ENCODE data around the gene RNF166. TPM values are rescaled to one million over a fixed set of nuclear protein-coding genes. Genes with fewer than 3 reads are reported as not detected.

RNF166 gene
- total RNA-seq, 1 experiment from 2014 or later = 36.3 TPM

DNA sequence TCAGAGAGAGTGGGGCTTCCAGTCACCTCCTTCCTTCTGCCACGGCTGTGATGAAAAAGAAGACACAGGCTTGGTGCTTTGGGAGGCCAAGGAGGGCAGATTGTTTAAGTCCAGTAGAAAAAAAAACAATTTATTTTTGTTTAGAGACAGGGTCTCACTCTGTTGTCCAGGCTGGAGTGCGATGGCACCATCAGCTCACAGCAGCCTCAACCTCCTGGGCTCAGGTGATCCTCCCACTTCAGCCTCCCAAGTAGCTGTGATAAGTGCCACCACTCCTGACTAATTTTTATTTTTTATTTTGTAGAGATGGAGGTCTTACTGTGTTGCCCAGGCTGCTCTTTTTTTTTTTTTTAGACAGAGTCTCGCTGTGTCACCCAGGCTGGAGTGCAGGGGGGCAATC, 40.6 kb downstream of the RNF166 start:
- TF ChIP-seq, protein P1, sequence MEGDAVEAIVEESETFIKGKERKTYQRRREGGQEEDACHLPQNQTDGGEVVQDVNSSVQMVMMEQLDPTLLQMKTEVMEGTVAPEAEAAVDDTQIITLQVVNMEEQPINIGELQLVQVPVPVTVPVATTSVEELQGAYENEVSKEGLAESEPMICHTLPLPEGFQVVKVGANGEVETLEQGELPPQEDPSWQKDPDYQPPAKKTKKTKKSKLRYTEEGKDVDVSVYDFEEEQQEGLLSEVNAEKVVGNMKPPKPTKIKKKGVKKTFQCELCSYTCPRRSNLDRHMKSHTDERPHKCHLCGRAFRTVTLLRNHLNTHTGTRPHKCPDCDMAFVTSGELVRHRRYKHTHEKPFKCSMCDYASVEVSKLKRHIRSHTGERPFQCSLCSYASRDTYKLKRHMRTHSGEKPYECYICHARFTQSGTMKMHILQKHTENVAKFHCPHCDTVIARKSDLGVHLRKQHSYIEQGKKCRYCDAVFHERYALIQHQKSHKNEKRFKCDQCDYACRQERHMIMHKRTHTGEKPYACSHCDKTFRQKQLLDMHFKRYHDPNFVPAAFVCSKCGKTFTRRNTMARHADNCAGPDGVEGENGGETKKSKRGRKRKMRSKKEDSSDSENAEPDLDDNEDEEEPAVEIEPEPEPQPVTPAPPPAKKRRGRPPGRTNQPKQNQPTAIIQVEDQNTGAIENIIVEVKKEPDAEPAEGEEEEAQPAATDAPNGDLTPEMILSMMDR (conservative IDR thresholded peaks at IDR 0.05; ENCODE audit: low read depth, low read length) = no peak
- TF ChIP-seq EZH2 (IDR thresholded peaks at IDR 0.05; ENCODE audit: borderline replicate concordance, low read depth, low read length, poor library complexity, severe bottlenecking) = no peak
- H3K4me1 ChIP-seq (ENCODE audit: insufficient read depth, low read length, poor library complexity, severe bottlenecking) = no peaks in the 10 kb centered on the region
- DNase-seq (ENCODE audit: low spot score) = no peak
- intact Hi-C loops (cut with micrococcal nuclease; ENCODE audit: unreplicated experiment) = no loop called here
- no peaks in the 10 kb centered on the region for H3K36me3 ChIP-seq (ENCODE audit: insufficient read depth, low read length, poor library complexity, severe bottlenecking)
- ChIA-PET POLR2A (ENCODE audit: low non-redundant PET) (no interaction called here), CTCF (no interaction called here)
- H3K9me3 ChIP-seq (ENCODE audit: low read depth, low read length, poor library complexity, severe bottlenecking) = no peaks in the 10 kb centered on the region
- no peaks in the 10 kb centered on the region for H3K27me3 ChIP-seq (replicated peaks; ENCODE audit: insufficient read depth, low read depth, low read length, poor library complexity)
- no TSS peak for BruUV-seq (replicated peaks)
- no peak overlapping the region for H3K27ac ChIP-seq (ENCODE audit: low read depth, low read length, poor library complexity, severe bottlenecking)
- no peak overlapping the region for H3K4me3 ChIP-seq (ENCODE audit: low read depth, low read length, poor library complexity, severe bottlenecking)

DNA sequence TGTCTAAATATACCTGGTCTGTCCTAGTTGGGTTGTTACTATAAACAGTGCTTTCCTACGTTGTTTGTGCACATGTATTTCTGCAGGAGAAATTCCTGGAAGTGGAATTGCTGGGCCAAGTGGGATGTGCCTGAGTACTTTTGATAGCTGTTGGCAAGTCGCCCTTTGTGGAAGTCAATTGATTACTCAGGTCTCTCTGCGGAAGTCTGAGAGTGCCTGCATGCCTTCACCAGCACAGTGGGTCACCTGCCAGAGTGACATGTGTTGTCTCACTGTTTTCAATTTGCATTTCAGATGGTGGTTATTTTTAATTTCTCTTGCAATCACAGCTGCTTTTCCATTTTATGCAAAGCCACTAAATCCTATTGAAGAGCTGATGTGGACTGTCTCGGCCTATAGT, 41.1 kb downstream of the RNF166 start:
- no TSS peak for BruUV-seq (replicated peaks)
- Histone ChIP-seq H3K27ac (ENCODE audit: low read depth, low read length, poor library complexity, severe bottlenecking) (no peak overlapping the region), H3K27me3 (replicated peaks; ENCODE audit: insufficient read depth, low read depth, low read length, poor library complexity) (no peaks in the 10 kb centered on the region), H3K36me3 (ENCODE audit: insufficient read depth, low read length, poor library complexity, severe bottlenecking) (peaks cover under 1% of the 10 kb centered on the region), H3K4me1 (ENCODE audit: insufficient read depth, low read length, poor library complexity, severe bottlenecking) (no peaks in the 10 kb centered on the region), H3K9me3 (ENCODE audit: low read depth, low read length, poor library complexity, severe bottlenecking) (no peaks in the 10 kb centered on the region), H3K4me3 (ENCODE audit: low read depth, low read length, poor library complexity, severe bottlenecking) (no peak overlapping the region)
- ChIA-PET CTCF (no interaction called here), POLR2A (ENCODE audit: low non-redundant PET) (no interaction called here)
- no peak for DNase-seq (ENCODE audit: low spot score)
- intact Hi-C loops (cut with micrococcal nuclease; ENCODE audit: unreplicated experiment) = no loop called here
- TF ChIP-seq, protein P1 (conservative IDR thresholded peaks at IDR 0.05; ENCODE audit: low read depth, low read length) = no peak
- TF ChIP-seq EZH2 (IDR thresholded peaks at IDR 0.05; ENCODE audit: borderline replicate concordance, low read depth, low read length, poor library complexity, severe bottlenecking) = no peak

DNA sequence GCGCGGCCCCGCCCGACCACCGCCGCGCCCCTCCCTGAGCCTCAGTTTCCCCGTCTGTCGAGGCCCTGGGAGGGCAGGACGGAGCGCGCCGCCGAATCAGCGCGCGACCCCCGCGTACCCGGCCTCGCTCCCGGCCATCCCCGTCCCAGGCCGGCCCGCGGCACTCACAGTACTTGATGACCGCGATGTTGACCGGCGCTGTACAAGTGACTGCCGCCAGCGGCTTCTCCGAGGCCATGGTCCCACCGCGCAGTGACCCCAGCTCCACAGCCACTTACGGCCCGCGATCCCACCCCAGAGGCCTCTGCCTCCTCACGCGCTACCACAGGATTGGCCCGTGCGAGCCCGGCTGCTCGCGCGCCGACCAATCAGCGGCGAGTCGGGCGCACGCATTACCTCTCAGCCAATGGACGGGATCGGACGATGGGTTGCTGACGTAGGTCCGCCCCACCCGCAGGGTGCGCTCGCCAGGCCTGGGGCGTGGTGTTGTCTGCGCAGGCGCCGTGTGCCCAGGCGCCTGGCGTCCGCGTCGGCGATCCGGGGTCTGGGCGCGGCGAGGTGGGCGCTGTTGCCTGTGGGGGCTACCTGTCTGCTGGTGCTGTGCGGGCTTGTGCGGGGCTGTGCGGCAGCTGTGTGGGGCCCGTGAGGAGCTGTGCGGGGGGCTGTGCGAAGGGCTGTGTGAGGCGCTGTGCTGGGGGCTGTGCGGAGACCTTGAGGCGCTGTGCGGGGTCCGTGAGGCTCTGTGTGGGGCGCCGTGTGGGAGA, 43.2 kb downstream of the RNF166 start, which contains the start of gene MVD:
Gene MVD, minus strand, starts transcription at position 249 of the 764 bp plus-strand sequence. Its CDS starts 11 bp downstream, at position 238.
- ChIA-PET CTCF (interaction anchor here (1.3 kb wide), 1 partner anchor 75 kb away, joined by 5 read pairs; no protein-coding TSS in a partner anchor), POLR2A (ENCODE audit: low non-redundant PET) (no interaction called here)
- no TSS peak for BruUV-seq (replicated peaks)
- H3K4me1 ChIP-seq (ENCODE audit: insufficient read depth, low read length, poor library complexity, severe bottlenecking) = no peaks in the 10 kb centered on the region
- H3K36me3 ChIP-seq (ENCODE audit: insufficient read depth, low read length, poor library complexity, severe bottlenecking) = peaks cover 13% of the 10 kb centered on the region
- H3K27me3 ChIP-seq (replicated peaks; ENCODE audit: insufficient read depth, low read depth, low read length, poor library complexity) = no peaks in the 10 kb centered on the region
- no peaks in the 10 kb centered on the region for H3K9me3 ChIP-seq (ENCODE audit: low read depth, low read length, poor library complexity, severe bottlenecking)
- intact Hi-C loops (cut with micrococcal nuclease; ENCODE audit: unreplicated experiment) = no loop called here
- peak within 1 kb of the TSS; percentile 97 for H3K27ac ChIP-seq (ENCODE audit: low read depth, low read length, poor library complexity, severe bottlenecking)
- TF ChIP-seq, protein P1 (conservative IDR thresholded peaks at IDR 0.05; ENCODE audit: low read depth, low read length) = 0 out of 2 replicates have a peak, but pooled peaks have one; percentile 34
- TF ChIP-seq EZH2 (IDR thresholded peaks at IDR 0.05; ENCODE audit: borderline replicate concordance, low read depth, low read length, poor library complexity, severe bottlenecking) = no peak
- peak; percentile 98 for DNase-seq (ENCODE audit: low spot score)
- peak within 1 kb of the TSS; percentile 90 for H3K4me3 ChIP-seq (ENCODE audit: low read depth, low read length, poor library complexity, severe bottlenecking)
